HG02938 (cell line): ENCODE results near the gene DIP2C.
"Not testable (repeated sequence)": the region's sequence is repeated elsewhere in the genome, so short reads cannot be mapped to it uniquely, and the experiment has no call there.

Experiments
- ATAC-seq: cut with Tn5 transposase; IDR thresholded peaks from one replicate; pipeline ENCODE4 v1.9.1; 2021; ENCODE audit warnings: mild to moderate bottlenecking, moderate library complexity; ENCODE audit not compliant: unreplicated experiment

Gene DIP2C

GRCh38 chr10:661597-662222, 27.8 kb downstream of the DIP2C start:
- ATAC-seq: no peak

GRCh38 chr10:660970-661596, 28.4 kb downstream of the DIP2C start:
- ATAC-seq: no peak

GRCh38 chr10:660413-660969, 29.0 kb downstream of the DIP2C start:
- no peak for ATAC-seq

- no peak for ATAC-seq
Measured at GRCh38 chr10:659688-660141, 29.8 kb downstream of the DIP2C start.

- ATAC-seq: not testable (repeated sequence)
Measured at GRCh38 chr10:657816-658350, 31.6 kb downstream of the DIP2C start.

- ATAC-seq: no peak
Measured at GRCh38 chr10:656883-657282, 32.6 kb downstream of the DIP2C start.

- ATAC-seq: no peak
Measured at GRCh38 chr10:655184-655583, 34.3 kb downstream of the DIP2C start.

- no peak for ATAC-seq
Measured at GRCh38 chr10:654647-654996, 34.8 kb downstream of the DIP2C start.

GRCh38 chr10:653991-654646, 35.3 kb downstream of the DIP2C start:
- no peak for ATAC-seq

GRCh38 chr10:652832-653459, 36.5 kb downstream of the DIP2C start:
- not testable (repeated sequence) for ATAC-seq

GRCh38 chr10:652233-652632, 37.2 kb downstream of the DIP2C start:
- ATAC-seq: no peak

GRCh38 chr10:651692-652091, 37.8 kb downstream of the DIP2C start:
- ATAC-seq: no peak

GRCh38 chr10:650886-651615, 38.4 kb downstream of the DIP2C start:
- no peak for ATAC-seq

GRCh38 chr10:650441-650851, 39.0 kb downstream of the DIP2C start:
- no peak for ATAC-seq

GRCh38 chr10:649798-650440, 39.5 kb downstream of the DIP2C start:
- ATAC-seq: no peak

- ATAC-seq: no peak
Measured at GRCh38 chr10:649445-649797, 40.0 kb downstream of the DIP2C start.

GRCh38 chr10:647019-647418, 42.4 kb downstream of the DIP2C start:
- not testable (repeated sequence) for ATAC-seq

- ATAC-seq: no peak
Measured at GRCh38 chr10:646118-646524, 43.3 kb downstream of the DIP2C start.

GRCh38 chr10:644943-645334, 44.5 kb downstream of the DIP2C start:
- no peak for ATAC-seq
